ENCODE measurements around the gene HCST.
"Not testable (repeated sequence)": the region's sequence is repeated elsewhere in the genome, so short reads cannot be mapped to it uniquely, and the experiment has no call there.

Gene HCST

DNA sequence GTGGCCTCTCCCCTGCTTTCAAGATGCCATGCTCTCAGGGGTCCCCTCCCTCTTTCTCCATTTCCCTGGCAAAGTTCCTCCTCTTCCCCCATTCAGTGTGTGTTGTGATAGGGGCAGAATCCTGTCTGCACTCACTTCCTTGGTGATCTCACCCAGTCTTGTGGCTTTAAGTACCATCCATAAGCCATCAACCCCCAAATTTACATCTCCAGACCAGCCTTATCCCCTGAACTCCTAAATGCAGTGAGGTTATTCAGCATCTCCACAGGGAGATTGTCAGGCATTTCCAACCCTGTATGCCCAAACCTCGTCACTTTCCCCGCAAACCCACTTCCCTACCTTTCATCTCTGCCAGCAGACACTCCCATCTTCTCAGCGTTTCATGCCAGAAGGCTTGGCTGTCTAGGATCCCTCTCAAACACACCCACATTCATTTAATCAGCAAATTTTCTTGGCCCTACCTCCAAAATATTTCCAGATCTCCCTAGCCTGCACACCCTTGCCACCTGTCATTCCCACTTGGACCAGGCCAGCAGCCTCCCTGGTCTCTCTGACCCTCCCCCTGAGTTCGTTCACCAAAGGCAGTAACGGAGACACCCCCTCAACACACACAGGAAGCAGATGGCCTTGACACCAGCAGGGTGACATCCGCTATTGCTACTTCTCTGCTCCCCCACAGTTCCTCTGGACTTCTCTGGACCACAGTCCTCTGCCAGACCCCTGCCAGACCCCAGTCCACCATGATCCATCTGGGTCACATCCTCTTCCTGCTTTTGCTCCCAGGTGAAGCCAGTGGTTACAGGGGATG lies at the start of gene HCST:
TSS of gene HCST (plus strand) at position 676 of the 808 bp plus-strand sequence. CDS start at position 741, 65 bp downstream.
- in situ Hi-C loops (cut with MboI; ENCODE audit: low sequenced_read_pairs), result no loop called here

- in situ Hi-C loops (cut with MboI; ENCODE audit: low sequenced_read_pairs), result no loop called here
These were observed 49.1 kb upstream of the HCST start for GRCh38 chr19:35853038-35853756.

- in situ Hi-C loops (cut with MboI; ENCODE audit: low sequenced_read_pairs), result no loop called here
These were observed 45.7 kb upstream of the HCST start, which contains the start of gene KIRREL2 for GRCh38 chr19:35856546-35857149. TSS of gene KIRREL2 (plus strand) at chr19:35856911. CDS start at chr19:35857120, 209 bp downstream.

- in situ Hi-C loops (cut with MboI; ENCODE audit: low sequenced_read_pairs), result no loop called here
These were observed 44.0 kb upstream of the HCST start for GRCh38 chr19:35858311-35858710.

DNA sequence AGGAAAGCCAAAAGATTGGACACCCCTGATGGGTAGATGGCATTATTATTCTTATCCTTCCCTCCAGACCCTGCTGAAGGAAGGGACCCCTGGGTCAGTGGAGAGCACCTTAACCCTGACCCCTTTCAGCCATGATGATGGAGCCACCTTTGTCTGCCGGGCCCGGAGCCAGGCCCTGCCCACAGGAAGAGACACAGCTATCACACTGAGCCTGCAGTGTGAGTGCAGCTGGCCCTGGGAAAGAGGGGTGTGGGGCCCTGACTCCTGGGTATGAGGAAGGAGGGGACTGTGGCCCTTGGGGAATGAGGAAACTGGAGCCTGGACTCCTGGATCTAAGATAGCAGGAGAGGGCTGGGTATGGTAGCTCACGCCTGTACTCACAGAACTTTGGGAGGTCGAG lies 42.9 kb upstream of the HCST start:
- in situ Hi-C loops (cut with MboI; ENCODE audit: low sequenced_read_pairs), result no loop called here

DNA sequence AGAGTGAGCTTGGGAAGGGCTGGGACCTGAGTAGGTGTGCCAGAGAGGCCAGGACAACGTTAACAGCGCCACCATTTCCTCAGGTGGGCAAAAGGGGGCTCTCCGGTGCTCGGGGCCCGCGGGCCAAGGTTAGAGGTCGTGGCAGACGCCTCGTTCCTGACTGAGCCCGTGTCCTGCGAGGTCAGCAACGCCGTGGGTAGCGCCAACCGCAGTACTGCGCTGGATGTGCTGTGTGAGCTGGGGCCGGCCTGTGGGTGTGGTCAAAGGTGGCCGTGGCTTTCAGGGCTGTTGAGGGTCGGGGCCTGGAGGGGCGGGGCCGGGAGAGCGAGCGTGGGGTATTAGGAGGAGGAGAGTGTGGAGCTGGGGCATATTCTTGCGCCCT lies 41.9 kb upstream of the HCST start:
- in situ Hi-C loops (cut with MboI; ENCODE audit: low sequenced_read_pairs), result no loop called here

DNA sequence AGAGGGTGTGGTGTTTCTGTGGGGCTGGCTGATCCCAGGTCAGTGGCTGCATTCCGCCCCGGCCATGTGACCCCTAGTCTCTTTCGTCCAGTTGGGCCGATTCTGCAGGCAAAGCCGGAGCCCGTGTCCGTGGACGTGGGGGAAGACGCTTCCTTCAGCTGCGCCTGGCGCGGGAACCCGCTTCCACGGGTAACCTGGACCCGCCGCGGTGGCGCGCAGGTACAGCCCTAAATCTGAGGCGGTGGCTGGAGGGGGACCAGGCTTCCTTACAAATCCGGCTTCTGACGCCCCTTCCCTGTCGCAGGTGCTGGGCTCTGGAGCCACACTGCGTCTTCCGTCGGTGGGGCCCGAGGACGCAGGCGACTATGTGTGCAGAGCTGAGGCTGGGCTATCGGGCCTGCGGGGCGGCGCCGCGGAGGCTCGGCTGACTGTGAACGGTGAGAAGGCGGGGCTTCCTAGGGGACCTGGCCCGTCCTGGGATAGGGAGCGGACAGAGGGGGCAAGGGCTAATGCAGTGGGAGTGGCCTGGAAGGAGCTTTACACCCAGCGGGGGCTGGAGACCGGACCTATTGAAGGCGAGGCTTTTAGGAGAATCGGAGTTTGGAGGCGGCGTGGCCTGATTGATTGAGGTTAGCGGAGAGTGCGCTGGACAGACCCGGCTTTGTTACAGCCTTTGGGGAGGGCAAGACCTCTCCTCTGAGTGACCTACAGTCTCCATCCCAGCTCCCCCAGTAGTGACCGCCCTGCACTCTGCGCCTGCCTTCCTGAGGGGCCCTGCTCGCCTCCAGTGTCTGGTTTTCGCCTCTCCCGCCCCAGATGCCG lies 41.3 kb upstream of the HCST start:
- in situ Hi-C loops (cut with MboI; ENCODE audit: low sequenced_read_pairs), result no loop called here

GRCh38 chr19:35861640-35862160 lies 40.6 kb upstream of the HCST start:
- in situ Hi-C loops (cut with MboI; ENCODE audit: low sequenced_read_pairs), result no loop called here

DNA sequence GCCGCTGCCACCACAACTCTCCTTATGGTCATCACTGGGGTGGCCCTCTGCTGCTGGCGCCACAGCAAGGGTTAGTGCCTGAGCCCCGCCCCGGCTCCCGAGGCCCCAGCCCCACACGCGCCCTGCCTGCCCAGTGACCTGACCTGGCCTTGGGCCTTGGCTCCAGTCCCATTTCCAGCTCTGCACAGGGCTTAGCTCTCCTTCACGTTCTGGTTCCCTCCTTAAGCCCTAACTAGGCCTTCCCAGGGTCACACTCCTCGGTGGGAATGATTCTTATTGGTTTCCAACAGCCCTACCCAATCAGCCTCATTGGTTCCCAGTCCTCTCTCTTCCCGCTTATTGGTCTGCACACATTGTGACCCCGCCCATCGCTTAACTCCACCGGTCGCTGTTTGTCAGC lies 39.8 kb upstream of the HCST start:
- in situ Hi-C loops (cut with MboI; ENCODE audit: low sequenced_read_pairs), result no loop called here

DNA sequence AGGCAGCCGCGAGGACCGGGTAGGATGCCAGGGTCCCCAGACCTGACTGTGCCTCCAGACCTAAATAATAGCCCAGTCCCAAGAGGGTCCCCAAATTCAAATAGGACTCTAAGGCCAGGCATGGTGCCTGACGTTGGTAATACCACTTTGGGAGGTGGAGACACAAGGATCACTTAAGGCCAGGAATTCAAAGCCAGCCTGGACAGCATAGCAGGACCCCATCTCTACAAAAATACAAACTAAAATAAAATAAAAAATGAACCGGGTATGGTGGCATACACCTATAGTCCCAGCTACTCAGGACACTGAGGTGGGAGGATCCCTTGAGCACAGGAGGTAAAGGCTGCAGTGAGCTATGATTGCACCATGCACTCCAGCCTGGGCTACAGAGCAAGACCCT lies 39.3 kb upstream of the HCST start:
- in situ Hi-C loops (cut with MboI; ENCODE audit: low sequenced_read_pairs), result no loop called here

DNA sequence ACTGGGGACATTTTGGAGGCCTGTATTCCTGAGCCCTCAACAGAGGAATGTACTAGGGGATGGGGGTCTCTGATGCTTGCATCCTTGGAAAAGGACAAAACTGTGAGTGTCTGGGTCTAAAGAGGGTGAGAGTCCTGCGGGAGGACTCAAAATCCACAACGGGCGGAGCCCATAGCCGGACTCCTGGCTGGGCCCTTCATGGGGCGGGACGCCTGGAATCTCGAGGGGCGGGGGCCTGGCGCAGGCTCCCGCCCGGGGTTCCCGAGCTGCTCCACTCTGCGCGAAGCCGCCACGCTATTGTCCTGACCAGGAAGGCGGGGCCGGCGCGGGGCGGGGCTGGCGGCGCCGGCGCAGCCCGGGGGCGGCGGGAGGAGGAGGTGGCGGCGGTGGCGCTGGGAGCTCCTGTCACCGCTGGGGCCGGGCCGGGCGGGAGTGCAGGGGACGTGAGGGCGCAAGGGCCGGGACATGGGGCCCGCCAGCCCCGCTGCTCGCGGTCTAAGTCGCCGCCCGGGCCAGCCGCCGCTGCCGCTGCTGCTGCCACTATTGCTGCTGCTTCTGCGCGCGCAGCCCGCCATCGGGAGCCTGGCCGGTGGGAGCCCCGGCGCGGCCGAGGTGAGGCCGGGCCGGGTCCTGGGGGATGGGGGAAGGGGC lies 34.0 kb upstream of the HCST start, which contains the start of gene APLP1:
TSS of gene APLP1 (plus strand) at position 403 of the 651 bp plus-strand sequence. CDS start at position 466, 63 bp downstream.
- in situ Hi-C loops (cut with MboI; ENCODE audit: low sequenced_read_pairs), result no loop called here

DNA sequence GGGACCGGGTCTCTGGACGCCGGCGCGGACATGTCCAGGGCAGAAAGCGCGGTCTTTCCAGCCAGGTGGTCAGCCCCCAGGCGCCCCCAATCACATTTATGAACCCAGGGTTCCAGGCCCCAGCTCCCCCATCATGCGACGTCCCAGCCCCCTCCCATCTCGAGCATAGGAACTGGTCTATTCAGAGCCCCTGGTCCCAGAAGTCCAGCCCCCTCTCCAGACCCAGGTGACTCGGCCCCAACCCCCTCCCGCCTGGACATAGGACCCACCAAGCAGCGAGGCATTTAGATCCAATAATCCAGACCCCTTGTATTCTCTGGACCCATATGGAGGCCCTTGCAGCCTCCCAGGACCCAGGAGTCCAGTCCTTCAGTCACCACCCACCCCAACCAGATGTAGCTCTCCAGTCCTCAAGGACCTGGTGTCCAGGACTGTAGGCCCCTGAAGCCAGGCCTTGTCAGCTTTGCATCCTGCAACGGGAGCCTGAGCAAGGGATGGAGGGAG lies 33.5 kb upstream of the HCST start:
- in situ Hi-C loops (cut with MboI; ENCODE audit: low sequenced_read_pairs), result no loop called here

- in situ Hi-C loops (cut with MboI; ENCODE audit: low sequenced_read_pairs), result no loop called here
These were observed 32.8 kb upstream of the HCST start for GRCh38 chr19:35869327-35870123.

- in situ Hi-C loops (cut with MboI; ENCODE audit: low sequenced_read_pairs), result not testable (repeated sequence)
These were observed 32.1 kb upstream of the HCST start for GRCh38 chr19:35870124-35870736.

- in situ Hi-C loops (cut with MboI; ENCODE audit: low sequenced_read_pairs), result no loop called here
These were observed 31.5 kb upstream of the HCST start for GRCh38 chr19:35870798-35871197.

DNA sequence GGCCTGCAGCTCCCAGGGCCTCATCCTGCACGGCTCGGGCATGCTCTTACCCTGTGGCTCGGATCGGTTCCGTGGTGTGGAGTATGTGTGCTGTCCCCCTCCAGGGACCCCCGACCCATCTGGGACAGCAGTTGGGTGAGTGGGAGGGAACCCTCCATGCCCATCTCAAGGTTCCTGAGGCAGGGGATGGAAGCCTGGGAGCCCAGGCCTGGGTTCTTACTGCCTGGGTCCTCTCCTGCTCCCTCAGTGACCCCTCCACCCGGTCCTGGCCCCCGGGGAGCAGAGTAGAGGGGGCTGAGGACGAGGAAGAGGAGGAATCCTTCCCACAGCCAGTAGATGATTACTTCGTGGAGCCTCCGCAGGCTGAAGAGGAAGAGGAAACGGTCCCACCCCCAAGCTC lies 30.7 kb upstream of the HCST start:
- in situ Hi-C loops (cut with MboI; ENCODE audit: low sequenced_read_pairs), result no loop called here

DNA sequence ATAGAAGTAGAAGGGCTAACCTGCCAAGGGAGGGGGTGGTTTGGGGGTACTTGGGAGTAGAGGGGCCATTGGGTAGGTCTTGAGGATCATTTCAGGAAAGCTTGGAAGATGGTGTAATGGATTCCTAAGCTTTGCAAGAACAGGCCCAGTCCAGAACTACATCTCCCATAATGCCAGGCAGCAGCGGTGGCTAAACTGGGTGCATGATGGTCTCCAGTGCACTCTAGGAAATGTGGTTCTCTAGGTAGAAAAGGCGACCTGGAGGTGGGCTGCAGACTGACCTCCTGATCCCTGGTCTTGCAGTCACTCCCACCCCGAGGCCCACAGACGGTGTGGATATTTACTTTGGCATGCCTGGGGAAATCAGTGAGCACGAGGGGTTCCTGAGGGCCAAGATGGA lies 30.1 kb upstream of the HCST start:
- in situ Hi-C loops (cut with MboI; ENCODE audit: low sequenced_read_pairs), result no loop called here

DNA sequence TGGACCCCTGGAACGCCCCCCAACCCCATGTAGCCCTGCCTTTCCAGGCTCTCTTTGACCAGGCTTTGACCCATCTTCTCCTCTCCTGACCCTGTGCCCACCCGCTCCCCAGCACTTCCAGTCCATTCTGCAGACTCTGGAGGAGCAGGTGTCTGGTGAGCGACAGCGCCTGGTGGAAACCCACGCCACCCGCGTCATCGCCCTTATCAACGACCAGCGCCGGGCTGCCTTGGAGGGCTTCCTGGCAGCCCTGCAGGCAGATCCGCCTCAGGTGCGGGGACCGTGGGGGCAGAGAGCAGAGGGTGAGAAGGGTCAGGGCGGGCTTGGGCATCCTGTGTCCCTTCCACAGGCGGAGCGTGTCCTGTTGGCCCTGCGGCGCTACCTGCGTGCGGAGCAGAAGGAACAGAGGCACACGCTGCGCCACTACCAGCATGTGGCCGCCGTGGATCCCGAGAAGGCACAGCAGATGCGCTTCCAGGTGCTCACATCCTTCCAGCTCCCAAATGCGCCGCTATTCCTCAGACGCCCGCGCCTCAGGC lies 27.9 kb upstream of the HCST start:
- in situ Hi-C loops (cut with MboI; ENCODE audit: low sequenced_read_pairs), result no loop called here

All from HL-60/S4 treated with retinoic acid at 250 ng/mL for 4 days and 3 days (cell line).